8988T (cell line): ENCODE measurements around the gene RHOXF2.

Source experiments
- DNase-seq: peaks from one replicate; pipeline ENCODE4 v3.0.0; 2011

RHOXF2 gene

GRCh38 chrX:120205816-120206753 is 47.7 kb downstream of the RHOXF2 start:
- no peak for DNase-seq

DNA sequence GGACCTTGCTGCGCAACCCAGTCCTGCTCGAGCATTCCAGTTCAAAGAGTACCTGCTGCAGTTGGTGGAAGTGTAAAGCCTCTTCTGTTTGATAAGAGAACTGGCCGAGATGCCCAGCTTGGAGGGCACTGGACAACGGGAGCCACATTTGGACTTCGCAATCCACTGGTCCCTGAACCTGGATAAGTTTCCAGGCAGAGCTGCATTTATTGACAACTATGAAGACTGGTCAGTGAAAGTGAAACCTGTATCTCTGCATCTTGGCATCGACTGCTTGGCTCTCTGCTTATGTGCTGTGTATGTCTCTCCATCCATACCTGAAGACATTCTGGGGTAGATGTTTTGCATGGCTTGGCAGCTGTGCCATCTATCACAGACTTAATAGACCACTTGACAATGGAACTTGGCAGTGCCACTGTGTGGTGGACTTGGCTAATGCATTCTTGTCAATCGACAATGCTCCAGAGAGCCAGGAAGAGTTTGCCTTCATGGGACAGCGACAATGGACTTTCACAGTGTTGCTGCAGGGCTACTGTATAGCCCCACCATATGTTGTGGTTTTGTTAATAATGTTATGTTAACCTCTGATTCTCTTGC is 48.7 kb downstream of the RHOXF2 start:
- no peak for DNase-seq

- peak; percentile 42 for DNase-seq
Measured at GRCh38 chrX:120213438-120214265, 55.2 kb downstream of the RHOXF2 start.
